ENCODE measurements around the gene TRIM47.
A peak's percentile ranks its signal among the peaks of the same experiment; 100 is the strongest.

TRIM47 gene

GRCh38 chr17:75878174-75878998 is at the start of gene TRIM47:
TRIM47 (minus strand) TSS chr17:75878581; CDS start chr17:75878548, 33 bp downstream.
- no peak for DNase-seq (ENCODE audit: low read depth)
- peak within 1 kb of the TSS; percentile 75 for H3K4me3 ChIP-seq (ENCODE audit: low read length)
- peak; percentile 21 for TF ChIP-seq CTCF (conservative IDR thresholded peaks at IDR 0.05; ENCODE audit: low read depth, low read length)

- H3K4me3 ChIP-seq (ENCODE audit: low read length) = no peak overlapping the region
- peak; percentile 51 for TF ChIP-seq CTCF (conservative IDR thresholded peaks at IDR 0.05; ENCODE audit: low read depth, low read length)
- DNase-seq (ENCODE audit: low read depth) = no peak
Measured at GRCh38 chr17:75927286-75927922, 49.0 kb upstream of the TRIM47 start.

- TF ChIP-seq CTCF (conservative IDR thresholded peaks at IDR 0.05; ENCODE audit: low read depth, low read length) = no peak
Measured at GRCh38 chr17:75926456-75926855, 48.1 kb upstream of the TRIM47 start.

GRCh38 chr17:75925912-75926311 is 47.5 kb upstream of the TRIM47 start:
- TF ChIP-seq CTCF (conservative IDR thresholded peaks at IDR 0.05; ENCODE audit: low read depth, low read length) = no peak
- no peak for DNase-seq (ENCODE audit: low read depth)

More at GRCh38 chr17:75926456-75926855, 48.1 kb upstream of the TRIM47 start:
- H3K4me3 ChIP-seq (ENCODE audit: low read length) = no peak overlapping the region
- no peak for DNase-seq (ENCODE audit: low read depth)

GRCh38 chr17:75925103-75925502 is 46.7 kb upstream of the TRIM47 start:
- H3K4me3 ChIP-seq (ENCODE audit: low read length) = no peak overlapping the region
- TF ChIP-seq CTCF (conservative IDR thresholded peaks at IDR 0.05; ENCODE audit: low read depth, low read length) = no peak
- no peak for DNase-seq (ENCODE audit: low read depth)

More at GRCh38 chr17:75925912-75926311, 47.5 kb upstream of the TRIM47 start:
- no peak overlapping the region for H3K4me3 ChIP-seq (ENCODE audit: low read length)

- H3K4me3 ChIP-seq (ENCODE audit: low read length) = no peak overlapping the region
- DNase-seq (ENCODE audit: low read depth) = no peak
- TF ChIP-seq CTCF (conservative IDR thresholded peaks at IDR 0.05; ENCODE audit: low read depth, low read length) = no peak
Measured at GRCh38 chr17:75922963-75923874, 44.8 kb upstream of the TRIM47 start.

Measured in retinal pigment epithelial cell (primary cell).